HS-27A (cell line): Measurements from ENCODE around the gene SEPHS1.
"Not testable (repeated sequence)": the region's sequence is repeated elsewhere in the genome, so short reads cannot be mapped to it uniquely, and the experiment has no call there.

Source experiments
- DNase-seq: peaks from one replicate; pipeline ENCODE4 v3.0.0-alpha.2; 2012; ENCODE audit warnings: low read depth, missing footprints

SEPHS1 gene, protein sequence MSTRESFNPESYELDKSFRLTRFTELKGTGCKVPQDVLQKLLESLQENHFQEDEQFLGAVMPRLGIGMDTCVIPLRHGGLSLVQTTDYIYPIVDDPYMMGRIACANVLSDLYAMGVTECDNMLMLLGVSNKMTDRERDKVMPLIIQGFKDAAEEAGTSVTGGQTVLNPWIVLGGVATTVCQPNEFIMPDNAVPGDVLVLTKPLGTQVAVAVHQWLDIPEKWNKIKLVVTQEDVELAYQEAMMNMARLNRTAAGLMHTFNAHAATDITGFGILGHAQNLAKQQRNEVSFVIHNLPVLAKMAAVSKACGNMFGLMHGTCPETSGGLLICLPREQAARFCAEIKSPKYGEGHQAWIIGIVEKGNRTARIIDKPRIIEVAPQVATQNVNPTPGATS

DNA sequence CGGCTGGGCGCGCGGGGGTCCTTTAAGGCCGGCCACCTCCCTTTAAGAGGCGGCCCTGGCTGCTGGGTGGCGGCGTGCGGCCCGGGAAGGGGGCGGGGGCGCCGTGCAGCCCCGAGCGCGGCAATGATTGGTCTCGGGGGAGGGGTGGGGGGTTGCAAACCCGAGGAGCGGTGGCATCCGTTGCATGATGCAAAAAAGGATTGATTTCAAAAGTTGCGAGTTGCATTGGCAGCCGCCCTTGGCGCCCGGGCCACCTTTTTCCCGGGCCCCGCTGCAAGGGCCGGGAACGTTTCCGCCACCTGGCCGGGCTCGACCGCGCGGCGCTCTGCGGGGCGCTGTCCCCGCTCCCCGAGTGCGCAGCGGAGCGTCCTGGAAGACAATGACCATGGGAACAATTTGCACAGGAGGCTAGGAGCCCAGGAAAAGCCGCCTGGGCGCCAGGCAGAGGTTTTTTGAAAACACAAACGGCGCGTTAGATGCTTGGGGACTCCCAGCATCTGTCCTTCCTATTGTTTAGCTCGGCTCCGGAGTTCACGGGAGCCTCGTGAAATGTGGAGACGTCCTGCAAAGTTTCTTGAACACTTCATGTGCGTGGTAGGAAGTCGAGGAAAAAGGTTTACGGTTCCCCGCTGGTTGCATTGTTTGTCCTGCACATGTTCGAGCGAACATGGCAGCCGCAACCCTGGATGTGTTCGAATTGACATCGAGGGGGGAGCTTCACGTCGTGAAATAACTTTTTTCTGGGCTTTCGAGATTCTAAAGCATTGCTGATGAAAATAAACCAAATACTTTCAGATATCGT is at the start of gene SEPHS1:
SEPHS1 (minus strand) TSS at position 78 of the 802 bp plus-strand sequence. CDS start 3,343 bp downstream, outside the sequence.
- DNase-seq, result no peak

- DNase-seq, result no peak
Observed at GRCh38 chr10:13397052-13397451, 49.0 kb upstream of the SEPHS1 start.

- no peak for DNase-seq
Observed at GRCh38 chr10:13396369-13396768, 48.3 kb upstream of the SEPHS1 start.

GRCh38 chr10:13395540-13395939 is 47.4 kb upstream of the SEPHS1 start:
- DNase-seq, result no peak

GRCh38 chr10:13393640-13394039 is 45.5 kb upstream of the SEPHS1 start:
- DNase-seq, result no peak

DNA sequence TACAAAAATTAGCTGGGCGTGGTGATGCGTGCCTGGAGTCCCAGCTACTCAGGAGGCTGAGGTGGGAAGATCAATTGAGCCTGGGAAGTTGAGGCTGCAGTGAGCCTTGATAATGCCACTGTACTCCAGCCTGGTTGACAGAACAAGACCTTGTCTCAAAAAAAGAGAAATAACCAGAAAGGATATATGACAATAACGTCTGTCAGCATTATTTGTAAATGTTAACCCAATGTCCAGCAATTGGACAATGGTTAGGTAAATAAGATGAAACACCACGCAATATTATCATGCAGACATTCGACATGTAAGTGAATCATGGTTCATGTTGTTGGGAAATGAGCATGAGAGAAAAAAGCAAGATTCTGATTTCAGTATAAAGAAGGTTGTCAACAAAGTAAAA is 44.6 kb upstream of the SEPHS1 start:
- DNase-seq, result no peak

DNA sequence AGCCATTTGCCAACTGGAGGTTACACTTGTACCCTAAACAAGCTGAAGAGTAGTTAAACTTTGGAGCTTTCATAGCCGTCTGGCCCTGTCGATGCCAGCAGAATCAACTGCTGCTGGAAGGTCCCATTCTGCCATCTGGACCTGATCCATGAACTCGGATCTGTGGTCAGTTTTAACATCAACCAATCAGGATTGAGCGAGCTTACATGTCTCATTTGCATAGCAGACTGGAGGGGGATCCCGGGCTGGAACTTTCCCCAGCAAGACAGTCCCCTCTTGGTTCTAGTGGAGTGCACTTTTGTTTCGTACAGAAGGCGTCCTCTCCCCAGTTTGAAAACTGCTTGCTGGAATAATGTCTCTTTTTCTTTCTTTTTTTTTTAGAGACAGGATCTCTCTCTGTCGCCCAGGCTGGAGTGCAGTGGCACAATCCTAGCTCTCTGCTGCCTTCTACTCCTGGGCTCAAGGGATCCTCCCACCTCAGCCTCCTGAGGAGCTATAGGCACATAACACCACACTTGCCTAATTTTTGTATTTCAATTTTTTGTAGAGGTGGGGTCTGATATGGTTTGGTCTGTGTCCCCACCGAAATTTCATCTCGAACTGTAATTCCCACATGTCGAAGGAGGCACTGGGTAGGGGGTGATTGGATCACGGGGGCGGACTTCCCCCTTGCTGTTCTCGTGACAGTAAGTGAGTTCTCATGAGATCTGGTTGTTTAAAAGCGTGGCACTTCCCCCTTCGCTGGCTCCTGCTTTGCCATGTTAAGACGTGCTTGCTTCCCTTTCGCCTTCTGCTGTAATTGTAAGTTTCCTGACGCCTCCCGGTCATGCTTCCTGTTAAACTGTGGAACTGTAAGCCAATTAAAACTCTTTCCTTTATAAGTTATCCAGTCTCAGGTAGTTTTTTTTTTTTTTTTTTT is 42.8 kb upstream of the SEPHS1 start:
- DNase-seq, result no peak

DNA sequence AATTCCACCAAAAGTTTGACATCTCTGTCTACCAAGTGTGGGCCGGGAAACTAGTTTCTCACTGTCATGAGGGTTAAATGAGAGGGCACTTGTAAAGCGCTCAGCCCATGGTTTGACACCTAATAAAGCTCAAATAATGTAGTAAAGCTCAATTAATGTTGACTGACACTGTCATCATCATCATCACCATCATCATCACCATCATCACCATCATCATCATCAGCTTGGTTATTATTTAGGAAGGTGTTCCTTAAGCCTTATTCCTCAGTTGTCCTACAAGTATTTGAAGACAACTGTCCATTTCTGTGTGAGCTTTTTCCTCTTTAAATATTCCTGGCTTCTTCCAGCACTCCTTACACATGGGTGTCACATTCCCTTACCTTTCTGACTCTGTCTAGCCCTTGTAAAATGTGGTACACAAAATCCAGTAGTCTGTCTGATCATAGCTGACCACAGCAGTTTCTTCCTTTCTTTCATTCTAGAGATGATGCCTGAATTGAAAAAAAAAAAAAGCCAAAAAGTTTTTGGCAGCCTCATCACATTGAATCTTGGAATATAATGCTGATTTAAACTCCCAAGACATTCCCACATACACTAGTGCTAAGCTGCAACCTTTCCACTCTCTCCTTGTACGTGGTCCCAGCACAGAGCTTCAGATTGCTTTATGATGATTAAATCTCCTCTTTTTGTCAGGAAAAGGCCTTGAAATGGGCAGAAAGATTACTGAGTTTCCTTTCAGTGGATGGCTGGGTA is 40.6 kb upstream of the SEPHS1 start:
- no peak for DNase-seq

GRCh38 chr10:13386021-13386420 is 37.9 kb upstream of the SEPHS1 start:
- DNase-seq, result no peak

DNA sequence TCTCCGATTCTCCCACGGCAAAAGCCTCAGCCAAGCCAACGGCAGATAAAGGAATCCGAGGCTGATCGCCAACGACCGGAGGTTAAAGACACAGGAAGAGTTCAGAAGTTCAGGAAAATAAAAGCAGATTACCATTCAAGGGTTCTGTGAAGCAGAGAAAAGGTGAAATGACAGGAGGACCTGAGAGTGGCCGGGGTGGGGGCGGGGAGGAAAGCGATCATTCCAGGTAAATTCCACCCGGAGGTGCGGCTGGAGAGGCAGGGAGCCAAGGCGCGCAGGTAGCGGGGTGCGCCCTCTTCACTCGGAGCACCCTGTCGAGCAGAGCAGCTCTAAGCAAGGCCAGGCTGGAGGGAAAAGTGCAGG is 35.3 kb upstream of the SEPHS1 start:
- DNase-seq, result no peak

DNA sequence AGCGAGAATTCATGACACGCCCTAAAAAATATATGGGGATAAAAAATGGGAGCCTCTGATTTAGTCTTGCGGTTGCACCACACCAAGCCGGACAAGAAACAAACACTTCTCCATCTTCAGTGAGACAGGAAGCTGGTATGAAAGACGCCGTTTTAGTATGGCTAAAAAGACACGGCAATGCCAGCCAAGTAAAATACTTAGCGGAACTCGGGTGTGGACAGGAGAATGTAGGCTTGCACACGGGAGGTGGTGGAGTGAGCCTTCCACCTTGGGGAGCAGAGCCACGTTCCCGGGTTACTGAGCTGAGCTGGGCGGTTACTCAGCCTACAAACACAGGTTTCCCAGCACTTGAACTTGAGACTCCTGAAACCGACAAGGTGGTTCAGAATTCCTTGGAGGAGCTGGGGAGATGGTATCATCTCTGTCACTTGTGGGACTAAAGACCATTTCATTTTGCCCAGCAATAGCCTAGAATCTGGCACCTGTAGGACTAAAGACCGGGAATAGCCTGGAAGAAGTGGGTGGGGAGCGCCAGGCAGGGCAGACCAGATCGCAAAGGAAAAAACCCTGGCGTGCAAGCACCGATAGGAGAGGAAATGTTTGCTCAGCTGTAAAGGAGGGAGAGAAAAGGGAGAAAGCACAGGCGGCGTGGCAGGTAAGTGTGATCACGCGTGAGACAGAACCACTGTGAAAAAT is 34.8 kb upstream of the SEPHS1 start:
- DNase-seq, result no peak

GRCh38 chr10:13379061-13379460 is 31.0 kb upstream of the SEPHS1 start:
- not testable (repeated sequence) for DNase-seq

GRCh38 chr10:13376746-13377145 is 28.7 kb upstream of the SEPHS1 start:
- DNase-seq, result no peak

- DNase-seq, result no peak
Observed at GRCh38 chr10:13376297-13376696, 28.2 kb upstream of the SEPHS1 start.

DNA sequence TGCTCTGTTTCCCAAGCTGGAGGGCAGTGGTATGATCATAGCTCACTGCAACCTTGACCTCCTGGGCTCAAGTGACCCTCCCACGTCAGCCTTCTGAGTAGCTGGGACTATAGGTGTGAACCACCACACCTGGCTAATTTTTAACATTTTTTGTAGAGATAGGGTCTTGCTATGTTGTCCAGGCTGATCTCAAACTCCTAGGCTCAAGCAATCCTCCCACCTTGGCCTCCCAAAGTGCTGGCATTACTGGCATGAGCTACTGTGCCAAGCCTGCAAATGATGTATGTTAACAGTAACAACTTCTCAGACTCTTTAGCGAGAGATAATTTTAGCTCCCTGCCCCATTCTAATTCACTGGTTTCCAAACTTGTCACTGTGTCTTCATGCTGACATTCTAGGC is 27.7 kb upstream of the SEPHS1 start:
- DNase-seq, result no peak

- no peak for DNase-seq
Observed at GRCh38 chr10:13373644-13374043, 25.6 kb upstream of the SEPHS1 start.

DNA sequence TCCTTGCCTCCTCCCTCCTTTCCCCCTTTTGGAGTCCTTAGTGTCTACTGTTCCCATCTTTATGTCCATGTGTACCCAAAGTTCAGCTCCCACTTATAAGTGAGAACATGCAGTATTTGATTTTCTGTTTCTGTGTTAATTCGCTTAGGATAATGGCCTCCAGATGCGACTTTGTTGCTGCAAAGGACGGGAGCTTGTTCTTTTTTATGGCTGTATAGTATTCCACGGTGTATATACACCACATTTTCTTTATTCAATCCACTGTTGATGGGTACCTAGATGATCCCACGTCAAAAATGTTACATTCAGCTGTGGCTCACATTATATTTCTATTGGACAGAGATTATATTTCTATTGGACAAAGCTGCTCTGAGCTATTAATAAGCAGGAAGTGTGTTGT is 24.4 kb upstream of the SEPHS1 start:
- no peak for DNase-seq

GRCh38 chr10:13371897-13372470 is 23.9 kb upstream of the SEPHS1 start:
- DNase-seq, result no peak

- DNase-seq, result no peak
Observed at GRCh38 chr10:13366891-13367290, 18.8 kb upstream of the SEPHS1 start.

DNA sequence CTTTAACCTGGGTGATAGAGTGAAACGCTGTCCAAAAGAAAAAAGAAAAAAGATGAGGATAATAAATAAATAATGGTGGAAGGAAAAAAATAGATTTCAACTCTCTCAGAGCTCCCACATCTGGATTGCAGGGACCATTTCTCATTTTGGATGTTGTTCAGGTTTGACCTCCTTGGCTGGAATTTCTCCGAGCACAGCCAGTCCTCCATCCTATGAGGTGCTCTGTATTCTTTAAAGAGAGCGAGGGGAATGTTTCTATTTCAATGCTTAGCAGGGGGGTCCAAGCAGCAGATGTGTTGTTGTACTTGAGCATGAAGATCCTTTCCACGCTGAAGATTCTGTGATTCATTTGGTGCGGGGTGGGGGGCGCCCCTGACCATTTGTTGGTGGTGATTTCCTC is 17.7 kb upstream of the SEPHS1 start:
- DNase-seq, result no peak

DNA sequence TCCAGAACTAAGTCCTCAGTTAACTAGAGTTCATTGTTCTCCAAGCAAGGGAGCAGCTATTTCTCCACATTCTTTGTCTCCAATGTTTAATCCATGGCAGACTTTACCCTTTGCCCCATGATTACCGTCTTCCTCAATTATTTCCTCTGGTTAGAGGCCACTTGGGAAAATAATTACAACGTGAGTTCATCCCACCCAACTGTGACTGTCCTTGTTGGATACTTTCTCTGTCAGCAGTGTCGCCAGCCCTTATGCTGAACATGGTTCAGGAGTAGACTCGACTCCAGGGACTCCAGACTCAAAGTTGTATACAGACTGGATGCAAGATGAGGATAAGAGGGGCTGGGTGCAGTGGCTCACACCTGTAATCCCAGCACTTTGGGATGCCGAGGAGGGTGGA is 17.1 kb upstream of the SEPHS1 start:
- DNase-seq, result no peak
